SK-N-SH (cell line): ENCODE measurements around the gene NFRKB. TPM values are rescaled to one million over a fixed set of nuclear protein-coding genes. Genes with fewer than 3 reads are reported as not detected.

ENCODE experiments used
- CTCF ChIA-PET: fragments of 300-600, 350-600 bp; formaldehyde crosslinking; extraction: SDS; loops from one replicate; lab custom pipeline; 2021; lab: Yijun Ruan, JAX
- POLR2A ChIA-PET: fragments of 350-600 bp; sonication (Branson Sonifier 250); formaldehyde crosslinking; extraction: SDS; loops from one replicate; lab custom pipeline; 2020; ENCODE audit warnings: antibody characterized with exemption, inconsistent platforms; lab: Yijun Ruan, JAX
- DNase-seq: peaks from one replicate; pipeline ENCODE4 v3.0.0; 2012
- H2AFZ ChIP-seq: fragments of 200-600 bp; sonication (generic); 2 replicates; pipeline ENCODE4 v1.8.1; 2016; ENCODE audit warnings: antibody characterized with exemption, mild to moderate bottlenecking, low read depth
- H3F3A ChIP-seq: fragments of 200-600 bp; sonication (generic); replicated peaks from 2 replicates; pipeline ENCODE3; 2016; ENCODE audit warnings: antibody characterized with exemption, mild to moderate bottlenecking; ENCODE audit not compliant: insufficient read depth
- H3K27ac ChIP-seq, 2 experiments: fragments of 200-500 bp in 1 of 2; fragments of 200-600 bp in 1 of 2; sonication (Bioruptor generic) in 1 of 2; sonication (generic), shearing (Covaris generic) in 1 of 2; 2 replicates each; pipeline versions ENCODE4 v1.5.1 to v1.6.1; 2014 to 2016; ENCODE audit warnings: low read depth in 2 of 2, inconsistent platforms in 1 of 2, low read length in 1 of 2, mild to moderate bottlenecking in 1 of 2, mixed read lengths in 1 of 2
- H3K27me3 ChIP-seq: fragments of 200-600 bp; sonication (generic), shearing (Covaris generic); 2 replicates; pipeline ENCODE4 v1.6.1; 2016; ENCODE audit warnings: mixed run types; ENCODE audit not compliant: insufficient read depth
- H3K36me3 ChIP-seq, 2 experiments: fragments of 200-500 bp in 1 of 2; fragments of 200-600 bp in 1 of 2; sonication (Bioruptor generic) in 1 of 2; sonication (generic) in 1 of 2; replicated peaks in 1 of 2; 2 replicates each; pipeline versions ENCODE3 to v1.5.1; 2014 to 2016; ENCODE audit warnings: low read length in 1 of 2, mild to moderate bottlenecking in 1 of 2; ENCODE audit not compliant: insufficient read depth in 2 of 2, control insufficient read depth in 1 of 2
- H3K4me1 ChIP-seq, 2 experiments: fragments of 200-500 bp in 1 of 2; fragments of 200-600 bp in 1 of 2; sonication (Bioruptor generic) in 1 of 2; sonication (generic), shearing (Covaris generic) in 1 of 2; 2 replicates each; pipeline versions ENCODE4 v1.5.1 to v1.6.1; 2014 to 2016; ENCODE audit warnings: low read depth in 1 of 2, low read length in 1 of 2, mixed run types in 1 of 2; ENCODE audit not compliant: insufficient read depth in 2 of 2, control insufficient read depth in 1 of 2
- H3K4me2 ChIP-seq: fragments of 200-600 bp; sonication (generic), shearing (Covaris generic); 2 replicates; pipeline ENCODE4 v1.6.1; 2017; ENCODE audit warnings: mixed run types
- H3K4me3 ChIP-seq, 2 experiments: fragments of 200-500 bp in 1 of 2; fragments of 200-600 bp in 1 of 2; sonication (Bioruptor generic) in 1 of 2; sonication (generic), shearing (Covaris generic) in 1 of 2; 2 replicates each; pipeline versions ENCODE4 v1.5.1 to v1.8.1; 2014 to 2016; ENCODE audit warnings: low read depth in 2 of 2, inconsistent platforms in 1 of 2, low read length in 1 of 2, mild to moderate bottlenecking in 1 of 2, mixed read lengths in 1 of 2, moderate library complexity in 1 of 2
- H3K79me2 ChIP-seq: fragments of 200-600 bp; sonication (generic); 2 replicates; pipeline ENCODE4 v1.8.1; 2017; ENCODE audit warnings: mild to moderate bottlenecking; ENCODE audit not compliant: insufficient read depth
- H3K9ac ChIP-seq: fragments of 200-600 bp; sonication (generic); 2 replicates; pipeline ENCODE4 v1.6.1; 2017; ENCODE audit warnings: mixed run types
- H3K9me2 ChIP-seq: fragments of 200-600 bp; sonication (generic); 2 replicates; pipeline ENCODE4 v1.6.1; 2017; ENCODE audit warnings: mixed run types
- H3K9me3 ChIP-seq: fragments of 200-600 bp; sonication (generic); 2 replicates; pipeline ENCODE4 v1.6.1; 2017; ENCODE audit warnings: mixed run types, mild to moderate bottlenecking, moderate library complexity
- H4K20me1 ChIP-seq: fragments of 200-600 bp; sonication (generic); 2 replicates; pipeline ENCODE4 v1.6.1; 2017; ENCODE audit warnings: mild to moderate bottlenecking, mixed run types; ENCODE audit not compliant: insufficient read depth
- CHD2 ChIP-seq: fragments of 150-350 bp; IDR thresholded peaks from 2 replicates; pipeline ENCODE4 v1.6.1; 2018; ENCODE audit warnings: low read length; ENCODE audit not compliant: partially characterized antibody
- EZH2phosphoT487 ChIP-seq: fragments of 200-600 bp; sonication (generic); IDR thresholded peaks from 2 replicates; pipeline ENCODE4 v1.6.1; 2017; ENCODE audit warnings: low read depth, mixed run types, mild to moderate bottlenecking, antibody characterized with exemption, moderate library complexity, borderline replicate concordance
- FOSL2 ChIP-seq: IDR thresholded peaks from 2 replicates; pipeline ENCODE4 v1.4.0; 2012; ENCODE audit warnings: low read depth, mild to moderate bottlenecking, moderate library complexity, borderline replicate concordance
- FOXM1 ChIP-seq: IDR thresholded peaks from 2 replicates; pipeline ENCODE4 v1.4.0; 2012; ENCODE audit warnings: low read depth, mild to moderate bottlenecking
- GABPA ChIP-seq: IDR thresholded peaks from 2 replicates; pipeline ENCODE4 v1.4.0; 2012; ENCODE audit warnings: low read depth, mild to moderate bottlenecking
- MAX ChIP-seq: IDR thresholded peaks from 2 replicates; pipeline ENCODE4 v1.4.0; 2012; ENCODE audit warnings: low read depth
- NFIC ChIP-seq: IDR thresholded peaks from 2 replicates; pipeline ENCODE4 v1.4.0; 2012; ENCODE audit warnings: borderline replicate concordance
- REST ChIP-seq: IDR thresholded peaks from 2 replicates; pipeline ENCODE4 v1.6.1; 2012; ENCODE audit warnings: mild to moderate bottlenecking, low read depth, low read length, moderate library complexity
- SIN3A ChIP-seq: IDR thresholded peaks from 2 replicates; pipeline ENCODE4 v1.6.1; 2012; ENCODE audit warnings: low read depth, mild to moderate bottlenecking, low read length, moderate library complexity, borderline replicate concordance
- SMC3 ChIP-seq: IDR thresholded peaks from 2 replicates; pipeline ENCODE4 v1.6.1; 2012; ENCODE audit warnings: low read depth, low read length, improper control_type of control experiment
- TAF1 ChIP-seq: IDR thresholded peaks from 2 replicates; pipeline ENCODE4 v1.6.1; 2012; ENCODE audit warnings: low read depth, mild to moderate bottlenecking, low read length, moderate library complexity, borderline replicate concordance
- WGBS: methylation state at CpG from one replicate; pipeline ENCODE4 v1.1.6; 2017; ENCODE audit warnings: low lambda C conversion rate; 5-methylcytosine and 5-hydroxymethylcytosine counted together
- polyA plus RNA-seq, 3 experiments: library from polyadenylated mRNA; depleted of rRNA; stranded (reverse); fragments of >200 nt; gene quantifications; 2 replicates each; pipeline ENCODE4 v1.2.3, GENCODE V29; 2012
- TF ChIP-seq, protein P1 (sequence below): fragments of 150-350 bp; IDR thresholded peaks from 2 replicates; pipeline ENCODE4 v1.6.1; 2017; ENCODE audit warnings: antibody characterized with exemption, low read length, low read depth, borderline replicate concordance

NFRKB gene
- polyA plus RNA-seq, 1 of the 3 experiments (the other 2 are of a cell fraction) = 13.5 TPM

DNA sequence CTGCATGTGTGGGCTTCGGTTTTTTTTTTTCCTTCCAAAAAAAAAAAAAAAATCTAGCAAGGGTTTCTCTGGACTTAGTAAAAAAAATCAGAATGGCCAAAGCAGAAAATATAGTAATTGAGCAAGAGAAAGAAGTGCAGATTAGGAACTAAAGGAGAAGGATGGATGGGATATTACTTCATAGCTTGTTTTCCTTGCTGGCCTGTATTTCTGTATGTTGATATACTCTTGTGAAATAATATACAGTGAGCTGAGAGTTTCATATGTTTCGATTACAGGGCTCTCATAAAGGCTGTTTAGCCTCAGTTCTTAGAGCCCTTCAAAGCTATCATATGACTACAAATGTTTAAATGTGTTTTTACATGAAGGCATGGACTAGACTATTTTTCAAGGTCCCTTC lies 34.3 kb upstream of the NFRKB start:
- H3F3A ChIP-seq = no peaks in the 10 kb centered on the region
- H3K4me1 ChIP-seq = peaks cover 0 to 6% of the 10 kb centered on the region in 2 experiments; a peak in 1 of 4 replicates
- DNase-seq = no peak
- POLR2A ChIA-PET = no interaction called here
- H3K4me2 ChIP-seq = no peak overlapping the region
- H3K9ac ChIP-seq = no peak overlapping the region
- H3K27me3 ChIP-seq = no peaks in the 10 kb centered on the region
- CTCF ChIA-PET = interaction anchor here (1.0 to 5.0 kb wide), 2 partner anchors 141 to 202 kb away, joined by 3 to 23 read pairs; no protein-coding TSS in a partner anchor
- no peak overlapping the region for H3K4me3 ChIP-seq
- no peak overlapping the region for H2AFZ ChIP-seq
- 86% methylated on average over 2 of the region's 2 CpGs for WGBS
- no peak overlapping the region for H3K27ac ChIP-seq
- no peak for TF ChIP-seq SMC3
- no peaks in the 10 kb centered on the region for H3K9me3 ChIP-seq
- H3K9me2 ChIP-seq = no peaks in the 10 kb centered on the region
- peaks cover 0 to 14% of the 10 kb centered on the region in 2 experiments for H3K36me3 ChIP-seq
- H3K79me2 ChIP-seq = no peaks in the 10 kb centered on the region
- H4K20me1 ChIP-seq = no peaks in the 10 kb centered on the region

- H3K27ac ChIP-seq = no peak overlapping the region
- TF ChIP-seq, protein P1, sequence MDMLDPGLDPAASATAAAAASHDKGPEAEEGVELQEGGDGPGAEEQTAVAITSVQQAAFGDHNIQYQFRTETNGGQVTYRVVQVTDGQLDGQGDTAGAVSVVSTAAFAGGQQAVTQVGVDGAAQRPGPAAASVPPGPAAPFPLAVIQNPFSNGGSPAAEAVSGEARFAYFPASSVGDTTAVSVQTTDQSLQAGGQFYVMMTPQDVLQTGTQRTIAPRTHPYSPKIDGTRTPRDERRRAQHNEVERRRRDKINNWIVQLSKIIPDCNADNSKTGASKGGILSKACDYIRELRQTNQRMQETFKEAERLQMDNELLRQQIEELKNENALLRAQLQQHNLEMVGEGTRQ = no peak
- TF ChIP-seq FOSL2 (no peak), GABPA (no peak), SIN3A (no peak)
- H3K9ac ChIP-seq = no peak overlapping the region
- H3K9me2 ChIP-seq = no peaks in the 10 kb centered on the region
- ChIA-PET POLR2A (no interaction called here), CTCF (interaction anchor here (1.0 to 5.0 kb wide), 2 partner anchors 142 to 203 kb away, joined by 3 to 23 read pairs; no protein-coding TSS in a partner anchor)
- no peaks in the 10 kb centered on the region for H3K9me3 ChIP-seq
- H3K4me2 ChIP-seq = no peak overlapping the region
- H3F3A ChIP-seq = no peaks in the 10 kb centered on the region
- H2AFZ ChIP-seq = no peak overlapping the region
- H4K20me1 ChIP-seq = no peaks in the 10 kb centered on the region
- WGBS = 94% methylated on average over 3 of the region's 3 CpGs
- H3K36me3 ChIP-seq = peaks cover 0 to 15% of the 10 kb centered on the region in 2 experiments
- no peaks in the 10 kb centered on the region for H3K27me3 ChIP-seq
- no peaks in the 10 kb centered on the region for H3K79me2 ChIP-seq
- no peak for DNase-seq
- H3K4me1 ChIP-seq = peaks cover 0 to 5% of the 10 kb centered on the region in 2 experiments; a peak in 1 of 4 replicates
- no peak overlapping the region for H3K4me3 ChIP-seq
These were observed 33.7 kb upstream of the NFRKB start for GRCh38 chr11:129928923-129929692.

GRCh38 chr11:129922674-129923073 lies 27.3 kb upstream of the NFRKB start:
- no peak overlapping the region for H2AFZ ChIP-seq
- TF ChIP-seq, protein P1 = no peak
- TF ChIP-seq FOSL2 (no peak), FOXM1 (no peak), MAX (no peak), CHD2 (no peak), NFIC (no peak), REST (no peak), EZH2phosphoT487 (no peak), TAF1 (no peak)
- no peak overlapping the region for H3K9ac ChIP-seq
- no peak for DNase-seq
- peaks cover 3% of the 10 kb centered on the region for H3F3A ChIP-seq
- H3K36me3 ChIP-seq = peaks cover 5 to 11% of the 10 kb centered on the region in 2 experiments
- CTCF ChIA-PET = interaction anchor here (0.7 to 7.9 kb wide), 22 partner anchors 8 to 232 kb away, joined by 3 to 150 read pairs (median 3); no protein-coding TSS in a partner anchor
- no peaks in the 10 kb centered on the region for H3K79me2 ChIP-seq
- H3K9me3 ChIP-seq = no peaks in the 10 kb centered on the region
- POLR2A ChIA-PET = interaction anchor here (0.7 kb wide), 1 partner anchor 16 kb away, joined by 4 read pairs; no protein-coding TSS in a partner anchor
- H3K4me1 ChIP-seq = no peaks in the 10 kb centered on the region
- H3K27me3 ChIP-seq = no peaks in the 10 kb centered on the region
- 78% methylated on average over 5 of the region's 5 CpGs for WGBS
- H3K27ac ChIP-seq = no peak overlapping the region
- no peak overlapping the region for H3K4me2 ChIP-seq
- no peaks in the 10 kb centered on the region for H3K9me2 ChIP-seq
- no peak overlapping the region for H3K4me3 ChIP-seq
- H4K20me1 ChIP-seq = no peaks in the 10 kb centered on the region
